Activated T-cell treated with anti-CD3 and anti-CD28 coated beads, Interleukin-2, amount 50 U/mL, for 48 hours (primary cell): ENCODE data around the gene ATP6V1F.

Source experiments
- DNase-seq, 2 experiments: peaks; one replicate each; pipeline ENCODE4 v3.0.0-alpha.2; 2020

ATP6V1F gene

GRCh38 chr7:128884561-128885369 lies 22.1 kb downstream of the ATP6V1F start:
- DNase-seq = no peak

GRCh38 chr7:128885370-128886187 lies 22.9 kb downstream of the ATP6V1F start:
- no peak for DNase-seq

GRCh38 chr7:128886391-128887168 lies 23.9 kb downstream of the ATP6V1F start:
- no peak for DNase-seq

- no peak for DNase-seq
Measured at GRCh38 chr7:128887169-128888038, 24.7 kb downstream of the ATP6V1F start.

GRCh38 chr7:128888039-128888755 lies 25.5 kb downstream of the ATP6V1F start:
- DNase-seq = no peak

GRCh38 chr7:128888756-128889095 lies 26.1 kb downstream of the ATP6V1F start:
- DNase-seq = no peak

- no peak for DNase-seq
Measured at GRCh38 chr7:128889121-128889520, 26.5 kb downstream of the ATP6V1F start.

GRCh38 chr7:128890306-128891109 lies 27.9 kb downstream of the ATP6V1F start:
- no peak for DNase-seq

GRCh38 chr7:128891110-128891941 lies 28.7 kb downstream of the ATP6V1F start:
- no peak for DNase-seq

- DNase-seq = no peak
Measured at GRCh38 chr7:128891942-128892269, 29.2 kb downstream of the ATP6V1F start.

- DNase-seq = no peak
Measured at GRCh38 chr7:128892521-128893250, 30.0 kb downstream of the ATP6V1F start.

GRCh38 chr7:128893251-128894100 lies 30.8 kb downstream of the ATP6V1F start:
- DNase-seq = no peak

GRCh38 chr7:128894101-128894440 lies 31.4 kb downstream of the ATP6V1F start:
- DNase-seq = no peak

- no peak for DNase-seq
Measured at GRCh38 chr7:128895320-128895719, 32.7 kb downstream of the ATP6V1F start.

GRCh38 chr7:128899392-128899791 lies 36.7 kb downstream of the ATP6V1F start:
- DNase-seq = no peak

GRCh38 chr7:128900237-128900636 lies 37.6 kb downstream of the ATP6V1F start:
- no peak for DNase-seq

- DNase-seq = no peak
Measured at GRCh38 chr7:128902761-128903585, 40.3 kb downstream of the ATP6V1F start.
